ENCODE results near the gene SCRN1. TPM values are rescaled to one million over a fixed set of nuclear protein-coding genes. Genes with fewer than 3 reads are reported as not detected.
"Not testable (repeated sequence)": the region's sequence is repeated elsewhere in the genome, so short reads cannot be mapped to it uniquely, and the experiment has no call there.

The SCRN1 gene
- polyA plus RNA-seq, 4 donors = 60.9 to 66.2 (median 61.8) TPM

GRCh38 chr7:29971566-29972314 is 17.9 kb downstream of the SCRN1 start:
- no peak for DNase-seq (ENCODE audit: low read depth in 4 of 4, low spot score in 2 of 4)

- DNase-seq (ENCODE audit: low read depth in 4 of 4, low spot score in 2 of 4) = no peak
These were observed 19.4 kb downstream of the SCRN1 start for GRCh38 chr7:29970158-29970557.

- no peak for DNase-seq (ENCODE audit: low read depth in 4 of 4, low spot score in 2 of 4)
These were observed 19.9 kb downstream of the SCRN1 start for GRCh38 chr7:29969738-29970137.

GRCh38 chr7:29968683-29969395 is 20.8 kb downstream of the SCRN1 start:
- DNase-seq (ENCODE audit: low read depth in 4 of 4, low spot score in 2 of 4) = no peak

GRCh38 chr7:29965030-29965429 is 24.6 kb downstream of the SCRN1 start:
- DNase-seq (ENCODE audit: low read depth in 4 of 4, low spot score in 2 of 4) = no peak

- no peak for DNase-seq (ENCODE audit: low read depth in 4 of 4, low spot score in 2 of 4)
These were observed 27.6 kb downstream of the SCRN1 start for GRCh38 chr7:29962035-29962434.

GRCh38 chr7:29961611-29962010 is 28.0 kb downstream of the SCRN1 start:
- DNase-seq (ENCODE audit: low read depth in 4 of 4, low spot score in 2 of 4) = not testable (repeated sequence)

GRCh38 chr7:29958667-29959358 is 30.8 kb downstream of the SCRN1 start:
- DNase-seq (ENCODE audit: low read depth in 4 of 4, low spot score in 2 of 4) = no peak

GRCh38 chr7:29957521-29958310 is 31.9 kb downstream of the SCRN1 start:
- no peak for DNase-seq (ENCODE audit: low read depth in 4 of 4, low spot score in 2 of 4)

- no peak for DNase-seq (ENCODE audit: low read depth in 4 of 4, low spot score in 2 of 4)
These were observed 33.1 kb downstream of the SCRN1 start for GRCh38 chr7:29956487-29956836.

GRCh38 chr7:29955799-29956486 is 33.7 kb downstream of the SCRN1 start:
- DNase-seq (ENCODE audit: low read depth in 4 of 4, low spot score in 2 of 4) = no peak

- no peak for DNase-seq (ENCODE audit: low read depth in 4 of 4, low spot score in 2 of 4)
These were observed 34.4 kb downstream of the SCRN1 start for GRCh38 chr7:29955075-29955792.

- DNase-seq (ENCODE audit: low read depth in 4 of 4, low spot score in 2 of 4) = no peak
These were observed 35.8 kb downstream of the SCRN1 start for GRCh38 chr7:29953726-29954347.

- no peak for DNase-seq (ENCODE audit: low read depth in 4 of 4, low spot score in 2 of 4)
These were observed 38.4 kb downstream of the SCRN1 start for GRCh38 chr7:29951206-29951605.

GRCh38 chr7:29950480-29950879 is 39.1 kb downstream of the SCRN1 start:
- no peak for DNase-seq (ENCODE audit: low read depth in 4 of 4, low spot score in 2 of 4)

GRCh38 chr7:29948587-29948986 is 41.0 kb downstream of the SCRN1 start:
- no peak for DNase-seq (ENCODE audit: low read depth in 4 of 4, low spot score in 2 of 4)

- no peak for DNase-seq (ENCODE audit: low read depth in 4 of 4, low spot score in 2 of 4)
These were observed 43.0 kb downstream of the SCRN1 start for GRCh38 chr7:29946428-29947186.

- no peak for DNase-seq (ENCODE audit: low read depth in 4 of 4, low spot score in 2 of 4)
These were observed 44.3 kb downstream of the SCRN1 start for GRCh38 chr7:29945259-29945809.

Measured in left renal cortex interstitium (tissue), 4 donors.